ENCODE measurements around the gene VKORC1L1.
"Not testable (repeated sequence)": the region's sequence is repeated elsewhere in the genome, so short reads cannot be mapped to it uniquely, and the experiment has no call there.

The VKORC1L1 gene

DNA sequence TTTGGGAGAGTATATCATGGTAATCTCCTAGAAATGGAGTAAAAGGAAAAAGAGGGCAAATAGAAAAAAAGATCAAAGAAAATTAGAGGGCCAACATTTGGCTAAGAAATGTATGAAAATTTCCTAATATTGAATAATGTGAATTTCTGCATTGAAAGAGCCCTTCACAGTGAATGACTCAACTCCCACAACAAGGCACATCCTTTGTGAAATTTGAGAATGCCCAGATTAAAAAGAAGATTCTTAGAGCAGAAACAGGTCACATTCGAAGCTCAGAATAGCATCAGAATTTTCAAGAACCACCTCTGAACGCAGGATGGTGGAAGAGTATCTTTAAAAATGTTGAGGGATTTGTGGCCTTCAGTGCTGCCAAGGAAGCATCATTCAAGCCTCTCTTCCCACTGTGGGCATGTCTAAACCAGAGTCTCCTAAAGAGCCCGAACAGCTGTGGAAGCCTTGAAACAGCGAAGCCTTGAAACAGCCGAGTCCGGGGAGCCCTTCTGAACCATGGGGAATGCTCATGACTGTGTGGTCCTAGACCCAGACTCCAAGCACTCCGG is 65.5 kb downstream of the VKORC1L1 start:
- no peak for DNase-seq (ENCODE audit: low spot score)

GRCh38 chr7:65945787-65946186 is 72.9 kb downstream of the VKORC1L1 start:
- DNase-seq (ENCODE audit: low spot score) = not testable (repeated sequence)

GRCh38 chr7:65946904-65947303 is 74.0 kb downstream of the VKORC1L1 start:
- DNase-seq (ENCODE audit: low spot score) = no peak

DNA sequence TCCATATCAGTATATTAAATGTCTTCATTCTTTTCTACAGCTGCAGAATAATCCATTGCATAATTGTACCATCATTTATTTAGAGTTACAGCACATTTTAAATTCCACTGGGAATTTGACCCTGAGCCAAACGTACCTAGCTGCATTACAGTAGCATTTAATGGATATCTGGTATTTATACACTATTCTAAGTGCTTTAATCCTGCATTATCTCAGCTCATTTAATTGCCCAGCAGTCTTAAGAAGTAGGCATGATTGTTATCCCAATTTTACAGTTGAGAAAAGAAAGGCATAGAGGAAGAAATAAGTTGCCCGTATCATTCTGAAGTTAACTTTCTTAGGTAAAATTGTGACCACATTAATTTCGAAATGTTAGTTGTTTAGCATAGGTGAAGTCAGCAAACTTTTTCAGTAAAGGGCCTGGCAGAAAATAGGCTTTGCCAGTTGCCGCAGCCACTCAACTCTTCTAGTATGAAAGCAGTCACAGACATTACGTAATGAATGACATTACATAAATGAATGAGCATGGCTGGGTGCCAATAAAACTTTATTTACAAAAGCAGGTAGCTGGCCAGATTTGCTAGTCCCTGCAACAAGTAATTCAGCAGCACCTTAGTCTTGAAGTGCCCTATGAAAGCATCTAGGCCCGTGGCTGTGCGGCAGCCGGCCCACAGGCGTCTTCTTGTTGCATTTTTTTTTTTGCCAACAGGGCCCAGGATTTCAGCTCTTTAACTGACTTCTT is 79.1 kb downstream of the VKORC1L1 start:
- DNase-seq (ENCODE audit: low spot score) = no peak

DNA sequence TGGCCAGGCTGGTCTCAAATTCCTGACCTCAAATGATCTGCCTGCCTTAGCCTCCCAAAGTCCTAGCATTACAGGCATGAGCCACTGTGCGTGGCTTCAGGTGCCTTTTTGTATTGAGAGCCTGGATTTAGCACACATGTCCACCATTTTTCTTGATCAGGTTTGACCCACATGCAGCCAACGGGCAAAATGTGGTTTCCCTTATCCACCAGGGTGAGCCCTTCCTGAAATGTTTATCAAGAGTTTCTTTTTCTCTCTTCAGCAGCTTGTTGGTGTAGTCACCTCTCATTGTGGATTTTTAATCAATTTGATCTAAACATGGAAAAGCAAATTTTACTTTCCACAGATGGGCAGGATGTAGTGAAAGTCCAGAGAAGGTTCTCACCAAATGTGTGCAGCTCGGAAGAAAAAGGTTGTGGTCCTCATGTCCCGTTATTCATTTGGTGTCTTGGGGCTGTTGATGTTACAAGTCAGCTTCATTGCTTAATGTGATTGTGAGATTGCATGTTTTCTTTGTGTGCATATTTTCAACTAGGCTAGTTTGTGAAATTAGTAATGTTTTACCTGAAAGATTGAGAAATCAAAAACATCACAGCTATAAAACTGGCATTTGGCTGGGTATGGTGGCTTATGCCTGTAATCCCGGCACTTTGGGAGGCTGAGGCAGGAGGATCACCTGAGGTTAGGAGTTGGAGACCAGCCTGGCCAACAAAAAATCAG is 80.3 kb downstream of the VKORC1L1 start:
- no peak for DNase-seq (ENCODE audit: low spot score)

DNA sequence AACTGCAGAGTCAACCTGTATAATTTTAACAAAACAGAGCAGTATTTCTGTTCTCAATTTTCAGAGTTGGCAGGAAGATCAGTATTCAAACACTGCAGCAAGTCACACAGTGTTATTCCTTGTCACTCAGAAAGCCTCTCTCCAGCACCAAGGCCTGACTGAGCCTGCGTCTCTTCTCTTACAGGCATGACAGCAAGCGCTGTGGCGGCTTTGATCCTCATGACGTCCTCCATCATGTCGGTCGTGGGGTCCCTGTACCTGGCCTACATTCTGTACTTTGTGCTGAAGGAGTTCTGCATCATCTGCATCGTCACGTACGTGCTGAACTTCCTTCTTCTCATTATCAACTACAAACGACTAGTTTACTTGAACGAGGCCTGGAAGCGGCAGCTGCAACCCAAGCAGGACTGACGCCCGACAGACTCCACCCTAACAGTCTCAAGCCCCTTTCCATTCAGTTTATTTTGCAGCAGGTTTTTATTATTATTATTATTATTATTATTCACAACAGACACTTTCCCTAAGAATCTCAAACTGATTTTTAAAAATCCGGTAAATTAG is 81.1 kb downstream of the VKORC1L1 start:
- DNase-seq (ENCODE audit: low spot score) = no peak

- DNase-seq (ENCODE audit: low spot score) = no peak
Measured at GRCh38 chr7:65955718-65956117, 82.8 kb downstream of the VKORC1L1 start.

- DNase-seq (ENCODE audit: low spot score) = no peak
Measured at GRCh38 chr7:65960351-65961074, 87.6 kb downstream of the VKORC1L1 start.

DNA sequence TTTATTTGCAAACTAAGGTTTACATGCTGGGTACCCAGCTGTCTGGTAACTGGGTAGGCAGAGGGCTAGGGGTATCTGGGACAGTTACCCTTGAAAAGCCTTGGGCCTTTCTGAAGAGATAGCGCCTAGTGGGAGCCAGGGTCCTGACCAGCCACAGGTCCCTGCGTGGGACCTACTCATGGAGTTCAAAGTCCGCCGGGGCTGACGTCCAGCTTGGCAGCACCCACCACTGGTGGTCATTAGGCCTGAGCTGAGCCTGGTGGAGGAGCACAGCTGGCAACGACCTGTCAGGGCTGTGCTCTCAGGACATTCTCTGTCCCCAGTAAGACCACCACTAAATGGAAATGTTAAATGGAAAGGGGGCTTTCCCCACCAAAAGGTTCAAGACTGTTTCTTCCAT is 89.2 kb downstream of the VKORC1L1 start:
- DNase-seq (ENCODE audit: low spot score) = no peak

DNA sequence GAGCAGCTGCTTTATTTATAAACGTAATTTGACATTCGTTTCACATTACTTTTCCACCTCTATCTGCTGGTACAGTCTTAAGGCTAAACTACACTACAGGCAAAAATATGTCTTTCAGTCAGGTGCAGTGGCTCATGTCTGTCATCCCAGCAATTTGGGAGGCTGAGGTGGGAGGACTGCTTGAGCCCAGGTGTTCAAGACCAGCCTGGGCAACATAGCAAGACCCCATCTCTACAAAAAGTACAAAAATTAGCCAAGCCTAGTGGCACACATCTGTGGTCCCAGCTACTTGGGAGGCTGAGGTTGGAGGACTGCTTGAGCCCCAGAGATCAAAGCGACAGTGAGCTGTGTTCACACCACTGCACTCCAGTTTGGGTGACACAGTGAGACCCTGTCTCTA is 91.8 kb downstream of the VKORC1L1 start:
- not testable (repeated sequence) for DNase-seq (ENCODE audit: low spot score)

DNA sequence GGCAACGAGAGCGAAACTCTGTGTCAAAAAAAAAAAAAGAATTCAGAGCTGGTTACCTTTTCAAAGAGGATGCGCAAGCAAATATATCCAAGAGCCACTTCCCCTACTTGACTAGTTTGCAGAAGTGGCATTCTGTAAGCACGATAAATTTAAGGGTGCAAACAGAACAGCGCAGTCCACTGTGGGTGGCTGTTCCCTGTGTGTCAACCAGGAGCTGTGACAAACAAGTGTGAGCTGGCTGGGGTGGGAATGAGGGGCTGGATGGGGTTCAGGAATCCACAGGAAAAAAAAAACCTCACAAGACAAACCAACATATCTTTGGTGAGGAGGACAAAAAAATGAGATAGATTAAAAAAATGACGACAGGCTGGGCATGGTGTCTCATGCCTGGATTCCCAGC is 93.3 kb downstream of the VKORC1L1 start:
- no peak for DNase-seq (ENCODE audit: low spot score)

DNA sequence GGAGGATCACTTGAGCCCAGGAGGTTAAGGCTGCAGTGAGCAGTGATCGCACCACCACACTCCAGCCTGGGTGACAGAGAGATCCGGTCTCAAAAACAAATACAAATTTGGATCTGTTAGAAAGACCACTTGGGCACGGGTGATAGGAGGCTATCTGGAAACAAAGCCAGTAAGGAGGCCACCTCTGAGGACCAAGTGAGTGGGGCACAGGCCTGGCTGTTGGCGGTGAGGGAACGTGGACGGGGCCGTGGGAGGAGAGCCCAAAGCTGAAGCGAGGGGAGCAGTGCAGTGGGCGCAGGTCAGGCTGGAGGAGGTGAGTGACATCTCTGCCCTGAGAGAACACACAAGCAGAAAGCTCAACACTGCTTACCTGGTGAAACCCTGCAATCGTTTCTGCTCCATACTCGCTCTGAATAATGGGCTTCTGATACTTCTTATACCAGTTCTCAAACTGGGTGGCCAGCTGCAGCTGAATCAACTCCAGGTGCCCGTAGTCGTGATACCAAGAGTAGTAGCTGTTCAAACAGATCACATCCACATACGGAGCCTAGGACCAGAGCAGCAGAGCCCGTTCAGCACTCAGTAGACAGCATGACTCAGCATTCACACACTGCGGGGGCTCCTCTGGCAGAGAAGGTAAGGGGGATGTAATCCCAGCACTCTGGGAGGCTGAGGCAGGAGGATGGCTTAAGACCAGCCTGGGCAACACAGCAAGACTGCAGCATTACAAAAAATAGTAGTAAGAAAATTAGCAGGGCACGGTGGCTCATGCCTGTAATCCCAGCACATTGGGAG is 94.7 kb downstream of the VKORC1L1 start:
- DNase-seq (ENCODE audit: low spot score) = no peak

- no peak for DNase-seq (ENCODE audit: low spot score)
Measured at GRCh38 chr7:65968256-65969185, 95.6 kb downstream of the VKORC1L1 start.

GRCh38 chr7:65971021-65971420 is 98.1 kb downstream of the VKORC1L1 start:
- DNase-seq (ENCODE audit: low spot score) = no peak

DNA sequence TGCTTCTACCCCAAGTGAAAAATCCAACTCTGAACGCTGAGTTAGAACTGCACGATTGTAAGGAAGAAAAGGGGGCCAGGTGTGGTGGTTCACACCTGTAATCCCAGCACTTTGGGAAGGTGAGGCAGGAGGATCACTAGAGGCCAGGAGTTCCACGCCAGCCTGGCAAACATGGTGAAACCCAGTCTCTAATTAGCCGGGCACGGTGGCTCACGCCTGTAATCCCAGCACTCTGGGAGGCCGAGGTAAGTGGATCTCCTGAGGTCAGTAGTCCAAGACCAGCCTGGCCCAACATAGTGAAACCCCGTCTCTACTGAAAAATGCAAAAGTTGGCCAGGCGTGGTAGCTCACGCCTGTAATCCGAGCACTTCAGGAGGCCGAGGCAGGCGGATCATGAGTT is 100.1 kb downstream of the VKORC1L1 start:
- no peak for DNase-seq (ENCODE audit: low spot score)

DNA sequence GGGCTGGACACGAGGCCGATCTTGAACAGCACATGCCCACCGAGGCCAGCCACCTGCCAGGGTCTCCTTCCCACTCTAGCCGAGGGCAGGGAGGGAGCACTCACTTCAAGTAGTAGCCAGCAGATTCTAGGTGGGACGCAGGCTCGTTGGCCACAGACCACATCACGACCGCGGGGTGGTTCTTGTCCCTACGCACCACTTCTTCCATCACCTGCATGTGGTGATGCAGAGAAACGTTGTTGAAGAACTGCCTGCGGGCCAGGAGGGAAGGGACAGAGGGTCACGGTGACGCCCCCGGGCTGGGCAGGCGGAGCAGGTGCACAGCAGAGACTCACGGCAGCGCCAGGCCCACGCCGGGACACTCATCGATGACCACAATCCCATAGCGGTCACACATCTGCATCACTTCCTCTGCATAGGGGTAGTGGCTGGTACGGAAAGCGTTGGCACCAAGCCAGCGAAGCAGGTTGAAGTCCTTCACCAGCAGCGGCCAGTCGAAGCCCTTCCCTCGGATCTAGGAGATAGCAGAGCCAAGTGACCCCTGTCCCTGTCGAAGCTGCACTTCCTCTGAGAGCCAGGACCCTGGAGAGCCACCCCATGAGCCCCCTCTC is 101.4 kb downstream of the VKORC1L1 start:
- no peak for DNase-seq (ENCODE audit: low spot score)

GRCh38 chr7:65974876-65975275 is 102.0 kb downstream of the VKORC1L1 start:
- DNase-seq (ENCODE audit: low spot score) = no peak

- DNase-seq (ENCODE audit: low spot score) = no peak
Measured at GRCh38 chr7:65975814-65976445, 103.1 kb downstream of the VKORC1L1 start.

- no peak for DNase-seq (ENCODE audit: low spot score)
Measured at GRCh38 chr7:65976659-65977196, 103.9 kb downstream of the VKORC1L1 start.
